Inflammatory macrophage (primary cell): ENCODE measurements around the gene TMCO4.
"Not testable (repeated sequence)": the region's sequence is repeated elsewhere in the genome, so short reads cannot be mapped to it uniquely, and the experiment has no call there.

Experiments
- DNase-seq, 2 donors: peaks; one replicate each; pipeline ENCODE4 v3.0.0-alpha.2; 2020 to 2022

The TMCO4 gene

GRCh38 chr1:19654886-19655717 lies 144.6 kb downstream of the TMCO4 start:
- no peak for DNase-seq

- no peak for DNase-seq
Measured at GRCh38 chr1:19654386-19654785, 145.3 kb downstream of the TMCO4 start.

GRCh38 chr1:19651141-19651737 lies 148.5 kb downstream of the TMCO4 start:
- peak; percentile 35 to 59 for DNase-seq

GRCh38 chr1:19650416-19651140 lies 149.1 kb downstream of the TMCO4 start:
- DNase-seq, result no peak

GRCh38 chr1:19648689-19649088 lies 151.0 kb downstream of the TMCO4 start:
- no peak for DNase-seq

- no peak for DNase-seq
Measured at GRCh38 chr1:19648239-19648638, 151.5 kb downstream of the TMCO4 start.

- no peak for DNase-seq
Measured at GRCh38 chr1:19647643-19648042, 152.1 kb downstream of the TMCO4 start.

GRCh38 chr1:19646377-19647319 lies 153.1 kb downstream of the TMCO4 start:
- DNase-seq, result no peak

GRCh38 chr1:19645411-19646251 lies 154.1 kb downstream of the TMCO4 start:
- no peak for DNase-seq

- DNase-seq, result no peak
Measured at GRCh38 chr1:19644681-19645410, 154.9 kb downstream of the TMCO4 start.

- no peak for DNase-seq
Measured at GRCh38 chr1:19644395-19644680, 155.4 kb downstream of the TMCO4 start.

- peak in 1 of 2 donors; percentile 27 for DNase-seq
Measured at GRCh38 chr1:19643602-19644394, 155.9 kb downstream of the TMCO4 start, which contains the start of gene NBL1. Gene NBL1, plus strand, starts transcription at chr1:19644311. Its CDS starts 10,720 bp downstream, at chr1:19655031.

- DNase-seq, result no peak
Measured at GRCh38 chr1:19643121-19643520, 156.6 kb downstream of the TMCO4 start.

- DNase-seq, result no peak
Measured at GRCh38 chr1:19640363-19641316, 159.1 kb downstream of the TMCO4 start.

GRCh38 chr1:19639999-19640362 lies 159.7 kb downstream of the TMCO4 start:
- no peak for DNase-seq

GRCh38 chr1:19639228-19639627 lies 160.5 kb downstream of the TMCO4 start:
- DNase-seq, result not testable (repeated sequence)

- DNase-seq, result no peak
Measured at GRCh38 chr1:19637606-19638005, 162.1 kb downstream of the TMCO4 start.

GRCh38 chr1:19636749-19637148 lies 163.0 kb downstream of the TMCO4 start:
- not testable (repeated sequence) for DNase-seq

- DNase-seq, result no peak
Measured at GRCh38 chr1:19636065-19636464, 163.7 kb downstream of the TMCO4 start.
